Fibroblast of skin of left quadriceps (primary cell): ENCODE data around the gene CTSL.
"Not testable (repeated sequence)": the region's sequence is repeated elsewhere in the genome, so short reads cannot be mapped to it uniquely, and the experiment has no call there.

ENCODE experiments used
- DNase-seq, 2 experiments: peaks; one replicate each; pipeline ENCODE4 v3.0.0-alpha.2; 2013; ENCODE audit warnings: low read depth in 2 of 2

Gene CTSL

DNA sequence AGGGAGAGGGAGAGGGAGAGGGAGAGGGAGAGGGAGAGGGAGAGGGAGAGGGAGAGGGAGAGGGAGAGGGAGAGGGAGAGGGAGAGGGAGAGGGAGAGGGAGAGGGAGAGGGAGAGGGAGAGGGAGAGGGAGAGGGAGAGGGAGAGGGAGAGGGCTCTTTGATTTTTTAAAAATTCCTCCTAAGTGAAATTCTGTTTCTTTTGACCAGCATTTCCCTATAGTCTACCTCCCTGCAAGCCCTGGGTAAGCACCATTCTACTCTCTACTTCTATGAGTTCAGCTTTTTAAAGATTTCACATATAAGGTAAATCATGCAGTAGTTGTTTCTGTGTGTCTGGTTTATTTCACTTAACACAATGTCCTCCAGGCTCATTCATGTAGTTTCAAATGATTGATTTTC lies 34.1 kb downstream of the CTSL start:
- not testable (repeated sequence) for DNase-seq

DNA sequence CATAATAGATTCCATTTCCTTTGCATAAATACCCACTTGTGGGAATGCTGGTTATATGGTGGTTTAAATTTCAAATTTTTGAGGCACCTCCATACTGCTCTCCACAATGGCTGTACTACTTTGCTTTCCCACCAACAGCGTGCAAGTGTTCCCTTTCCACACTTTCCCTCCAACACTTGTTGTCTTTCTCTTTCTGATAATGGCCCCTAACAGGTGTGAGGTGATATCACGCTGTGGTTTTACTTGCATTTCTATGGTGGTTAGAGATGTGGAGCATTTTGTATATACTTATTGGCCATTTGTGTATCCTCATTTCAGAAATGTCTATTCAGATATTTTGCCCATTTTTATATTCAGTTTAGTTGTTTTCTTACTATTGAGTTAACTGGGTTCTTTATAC lies 34.6 kb downstream of the CTSL start:
- DNase-seq, result no peak

DNA sequence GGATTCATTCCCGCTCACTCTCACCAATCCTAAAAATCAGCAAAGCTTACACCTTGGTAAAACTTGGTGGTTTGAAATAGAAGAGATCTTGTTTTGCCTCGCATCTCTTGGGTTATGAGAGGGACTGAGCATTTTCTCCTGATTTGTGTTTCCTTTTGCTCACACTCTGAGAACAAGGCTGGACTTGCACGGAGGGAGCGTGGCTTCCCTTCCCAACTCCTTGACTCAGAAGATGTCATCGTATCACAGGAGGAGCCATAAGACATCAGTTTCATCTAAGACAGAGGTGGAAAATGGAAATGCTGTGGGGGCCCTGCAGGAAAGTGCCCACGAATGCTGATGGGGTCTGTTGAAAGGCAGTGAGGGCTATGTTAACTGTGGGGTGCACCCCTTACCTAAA lies 37.4 kb downstream of the CTSL start:
- no peak for DNase-seq

DNA sequence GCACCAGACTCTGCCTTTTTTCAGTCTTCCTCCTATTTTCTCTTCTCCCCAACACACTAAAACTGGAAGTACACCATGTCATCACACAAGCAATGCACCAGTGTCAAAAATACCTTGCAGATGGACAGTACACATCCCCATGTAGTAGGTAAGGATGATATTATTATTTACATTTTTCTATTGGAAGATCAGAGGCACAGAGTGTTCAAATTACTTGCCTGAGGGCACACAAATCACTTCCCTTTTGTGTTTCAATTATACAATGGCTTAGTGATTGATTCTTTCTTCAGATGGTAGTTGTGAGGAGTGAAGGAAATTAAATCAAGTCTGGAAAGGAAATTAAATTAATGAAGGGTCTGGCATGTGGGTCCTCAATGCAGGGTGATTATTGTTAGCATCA lies 39.6 kb downstream of the CTSL start:
- no peak for DNase-seq

DNA sequence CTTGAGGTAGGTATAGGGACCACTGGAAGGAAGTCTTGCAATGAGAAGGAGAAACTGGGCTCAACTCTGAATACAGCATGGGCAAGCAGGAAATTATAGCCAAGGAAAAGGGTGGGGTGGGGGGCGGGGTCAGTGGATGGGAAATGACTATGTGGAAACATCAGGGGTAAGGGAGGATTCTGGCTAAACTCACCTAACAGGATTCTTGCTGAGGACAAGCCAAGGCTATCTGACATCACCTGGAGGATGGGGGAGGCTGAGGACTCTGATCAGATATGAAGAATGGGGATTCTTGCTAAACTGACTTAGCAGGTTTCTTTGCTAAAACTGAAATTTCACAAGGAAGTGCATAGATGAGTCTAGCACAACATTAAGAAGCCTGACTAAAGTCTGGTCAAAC lies 40.8 kb downstream of the CTSL start:
- DNase-seq, result no peak

DNA sequence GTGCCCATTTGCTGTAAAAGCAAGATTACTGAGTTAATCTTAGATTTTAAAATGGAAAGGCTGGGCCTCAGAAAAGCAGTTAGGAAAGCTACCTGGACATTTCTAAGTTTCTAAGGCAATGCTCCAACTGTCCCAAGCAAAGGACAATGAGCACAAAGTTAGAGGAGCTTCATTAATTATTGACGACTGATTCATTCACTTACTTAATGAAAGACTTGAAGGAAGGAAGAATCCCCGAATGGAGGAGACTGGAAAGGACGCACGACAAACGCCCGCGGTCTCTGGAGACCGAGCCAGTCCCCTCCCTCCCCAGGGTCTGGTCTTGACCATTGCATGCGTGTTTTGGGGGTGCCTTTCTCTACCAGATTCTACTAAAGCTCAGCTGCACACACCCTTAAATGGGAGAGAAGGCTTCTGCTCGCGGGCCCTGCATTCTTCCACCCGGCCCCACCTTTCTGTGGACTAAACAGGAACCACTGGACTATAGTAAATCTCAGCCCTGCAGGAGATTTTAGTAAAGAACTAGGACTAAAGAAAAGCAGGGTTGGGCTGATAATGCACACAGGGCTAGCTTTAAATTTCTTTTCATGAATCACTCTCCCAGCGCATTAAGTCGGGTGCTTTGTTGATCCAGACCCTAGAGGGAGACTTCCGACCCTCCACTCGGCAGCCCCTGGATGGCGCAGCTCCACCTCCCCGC lies 44.8 kb downstream of the CTSL start:
- no peak for DNase-seq

DNA sequence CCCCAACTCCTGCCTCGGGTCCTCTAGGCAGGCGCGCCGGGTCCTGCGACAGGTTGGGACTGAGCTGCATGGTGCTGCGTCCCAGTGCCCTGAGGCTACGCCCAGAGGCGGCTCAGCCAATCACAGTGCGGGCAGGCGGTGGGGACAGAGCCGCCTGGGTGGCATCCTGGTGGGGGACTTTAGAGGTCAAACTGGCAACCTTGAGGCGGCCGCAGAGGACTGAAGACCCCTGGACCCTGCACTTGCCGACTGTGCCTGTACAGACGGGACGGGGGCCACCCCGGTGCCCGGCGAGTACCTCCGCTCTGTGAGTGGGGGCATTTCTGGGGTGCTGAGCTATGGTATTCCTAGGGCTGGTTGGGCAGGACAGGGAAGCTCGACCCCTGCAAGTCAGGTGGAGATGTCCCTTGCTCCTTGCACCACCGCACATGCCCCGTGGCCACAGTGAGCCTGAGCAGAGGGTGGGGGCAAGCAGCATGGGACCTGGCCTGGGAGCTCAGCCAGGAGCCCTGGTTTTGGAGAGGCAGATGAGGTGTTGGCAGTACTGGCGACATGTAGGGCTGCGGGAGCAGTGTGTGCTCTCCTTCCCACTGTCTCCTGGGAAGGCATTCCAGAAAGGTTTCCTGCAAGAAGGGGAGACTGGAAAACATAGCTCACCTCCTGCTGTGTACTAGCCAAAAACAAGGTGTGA lies 45.5 kb downstream of the CTSL start:
- no peak for DNase-seq

DNA sequence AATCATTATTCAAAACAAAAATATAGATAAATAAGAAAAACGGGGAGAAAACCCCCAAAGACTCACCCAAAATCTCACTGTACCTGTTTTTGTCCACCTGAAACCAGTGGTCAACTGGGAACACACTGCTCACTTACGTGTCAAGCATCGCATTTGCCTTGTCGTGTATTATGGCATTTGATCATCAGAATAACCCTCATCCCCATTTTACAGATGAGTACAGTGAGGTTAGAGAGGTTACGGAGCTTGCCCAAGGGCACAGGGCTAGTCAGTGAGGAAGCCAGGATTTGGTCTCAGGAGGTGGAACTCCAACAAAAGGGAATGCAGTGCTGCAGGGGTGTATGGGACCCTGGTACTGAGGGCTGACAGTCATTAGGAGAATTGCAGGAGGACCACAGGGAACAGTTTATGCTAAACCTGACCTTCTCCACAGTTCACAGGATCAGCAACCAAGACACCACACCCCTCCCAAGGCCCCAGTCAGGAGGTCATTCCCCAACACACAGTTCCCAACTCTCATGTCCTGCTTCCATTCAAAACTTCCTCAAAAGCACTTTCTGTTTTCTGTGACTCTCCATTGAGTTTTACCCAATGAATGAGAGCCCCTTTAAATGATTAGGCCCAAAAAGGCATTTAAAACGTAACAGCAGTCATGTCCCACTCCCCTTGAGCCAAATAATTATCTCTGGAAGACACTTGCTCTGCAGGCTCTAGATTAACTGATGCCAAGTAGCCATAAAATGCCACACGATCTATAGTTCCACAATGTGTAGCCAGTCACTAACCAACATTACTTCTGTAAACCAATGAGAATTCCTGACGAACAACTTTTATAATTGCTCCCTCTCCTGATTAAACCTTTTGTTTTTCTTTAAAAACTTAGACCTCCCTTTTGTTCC lies 50.8 kb downstream of the CTSL start:
- DNase-seq, result no peak

DNA sequence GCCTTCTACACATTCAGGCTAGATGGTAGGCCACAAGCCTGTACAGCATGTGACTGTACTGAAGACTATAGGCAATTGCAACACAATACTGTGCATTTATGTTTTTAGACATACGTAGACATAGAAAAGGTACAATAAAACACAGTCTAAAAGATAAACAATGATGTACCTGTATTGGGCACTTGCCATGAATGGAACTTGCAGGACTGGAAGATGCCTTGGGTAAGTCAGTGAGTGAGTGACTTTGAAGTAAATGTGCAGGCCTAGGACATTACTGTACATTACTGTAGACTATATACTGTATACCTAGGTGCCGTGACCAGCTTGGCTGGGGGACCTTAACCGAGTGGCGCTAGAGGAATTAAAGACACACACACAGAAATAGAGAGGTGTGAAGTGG lies 53.1 kb downstream of the CTSL start:
- no peak for DNase-seq
